Activated CD4-positive, alpha-beta T cell treated with anti-CD3 and anti-CD28 coated beads, Interleukin-2, Interleukin-6, amounts not matched to agents 100 ng/mL and 50 ng/mL, durations not matched to agents 16 hours and 8 hours (primary cell): ENCODE results near the gene CENPS.
"Not testable (repeated sequence)": the region's sequence is repeated elsewhere in the genome, so short reads cannot be mapped to it uniquely, and the experiment has no call there.

Source experiments
- DNase-seq: peaks from one replicate; pipeline ENCODE4 v3.0.0-alpha.2; 2020

CENPS gene

DNA sequence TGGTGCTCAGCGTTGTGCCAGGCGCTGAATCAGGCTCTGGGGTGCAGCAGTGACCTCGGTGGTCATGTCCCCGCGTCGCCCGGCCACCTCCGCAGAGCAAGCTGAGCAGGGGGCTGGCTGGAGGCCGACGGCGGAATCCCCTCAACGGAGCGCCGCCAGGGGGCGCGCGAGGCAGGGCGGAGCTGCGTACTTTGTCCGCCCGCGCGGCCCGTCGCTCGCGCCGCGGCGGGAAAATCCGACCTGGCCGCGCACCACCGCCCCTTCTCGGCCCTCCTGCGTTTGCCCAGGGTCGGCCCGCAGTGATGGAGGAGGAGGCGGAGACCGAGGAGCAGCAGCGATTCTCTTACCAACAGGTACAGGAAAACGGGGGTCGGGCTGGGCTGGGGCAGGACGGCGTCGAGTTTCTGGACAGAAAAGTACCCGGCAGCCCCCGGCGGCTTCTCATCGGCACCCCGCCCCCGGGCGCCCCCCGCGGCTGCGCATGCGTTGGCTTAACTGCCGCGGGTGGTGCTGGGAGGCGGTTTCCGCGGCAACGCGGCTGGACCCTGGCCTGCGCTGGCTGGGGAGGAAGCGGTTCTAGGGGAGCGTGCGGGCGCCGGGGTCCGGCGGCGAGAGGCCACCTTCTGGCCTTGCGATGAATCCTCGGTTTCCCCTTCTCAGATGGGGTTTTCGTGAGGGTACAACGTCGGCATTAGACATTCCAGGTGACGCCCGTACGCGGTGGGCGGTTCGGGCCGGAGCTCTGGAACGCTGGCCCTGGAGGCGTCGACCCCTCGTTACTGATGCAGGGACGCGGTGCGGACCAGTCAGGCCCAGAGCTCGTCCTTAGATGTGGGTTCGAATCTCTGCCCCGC, at the start of gene CENPS:
Gene CENPS, plus strand, starts transcription at position 218 of the 854 bp plus-strand sequence. Its CDS starts 85 bp downstream, at position 303.
- peak; percentile 95 for DNase-seq

DNA sequence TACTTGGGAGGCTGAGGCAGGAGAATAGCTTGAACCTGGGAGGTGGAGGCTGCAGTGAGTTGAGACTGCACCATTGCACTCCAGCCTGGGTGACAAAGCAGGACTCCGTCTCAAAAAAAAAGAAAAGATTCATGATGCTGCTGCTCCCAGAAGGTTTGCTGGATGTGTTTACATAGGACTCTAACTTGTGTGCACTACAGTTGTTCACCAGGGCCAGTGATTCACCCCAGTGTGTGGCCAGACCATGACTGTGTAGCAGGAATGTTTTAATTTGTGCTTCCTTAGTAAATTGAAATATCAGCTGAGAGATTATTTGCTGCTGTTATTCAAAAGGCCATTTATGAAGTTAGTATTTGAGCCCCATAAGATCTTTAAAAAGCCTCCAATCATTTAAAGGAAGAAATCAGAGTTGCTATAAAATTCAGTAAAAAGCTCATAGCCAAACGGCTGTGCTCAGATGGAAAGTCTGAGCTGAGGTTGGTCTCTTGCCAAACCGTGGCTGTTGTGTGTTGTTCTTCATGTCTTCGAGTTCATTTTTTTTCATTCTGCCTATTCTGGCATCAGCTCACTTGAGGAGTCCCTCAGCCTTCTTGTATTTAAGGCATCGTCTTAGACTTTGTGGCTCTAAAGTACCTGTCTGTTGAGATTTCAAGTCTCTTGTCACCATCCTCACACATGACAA, 49.5 kb upstream of the CENPS start:
- no peak for DNase-seq

DNA sequence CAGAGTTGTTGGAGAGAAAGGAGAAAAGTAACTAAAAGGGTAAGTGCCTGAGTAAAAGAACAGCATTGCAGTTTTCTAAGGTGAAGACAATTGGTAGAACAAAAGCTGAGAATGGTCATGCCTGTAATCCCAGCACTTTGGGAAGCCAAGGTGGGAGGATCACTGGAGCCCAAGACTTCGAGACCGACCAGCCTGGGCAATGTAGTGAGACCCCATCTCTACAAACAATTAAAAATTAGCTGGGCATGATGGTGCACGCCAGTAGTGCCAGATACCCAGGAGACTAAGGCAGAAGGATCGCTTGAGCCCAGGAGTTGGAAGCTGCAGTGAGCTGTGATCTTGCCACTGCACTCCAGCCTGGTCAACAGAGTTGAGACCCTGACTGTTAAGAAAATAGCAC, 46.6 kb upstream of the CENPS start:
- no peak for DNase-seq

DNA sequence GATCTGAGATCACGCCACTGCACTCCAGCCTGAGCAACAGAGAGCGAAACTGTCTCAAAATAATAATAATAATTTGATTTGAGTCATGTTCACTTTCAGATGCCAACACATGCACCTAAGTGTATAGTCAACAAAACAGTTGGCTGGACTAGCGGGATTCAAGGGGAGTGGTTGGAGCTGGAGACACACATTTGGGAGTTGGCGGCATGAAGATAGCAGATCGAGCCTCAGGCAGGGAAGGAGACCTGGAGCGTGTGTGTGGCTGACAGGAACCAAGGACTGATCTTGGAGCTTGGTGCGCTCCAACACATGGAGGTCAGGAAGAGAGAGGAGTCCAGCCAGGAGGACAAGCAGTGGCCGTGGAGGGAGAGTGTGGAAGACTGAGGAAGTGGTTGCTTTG, 46.0 kb upstream of the CENPS start:
- DNase-seq: no peak

DNA sequence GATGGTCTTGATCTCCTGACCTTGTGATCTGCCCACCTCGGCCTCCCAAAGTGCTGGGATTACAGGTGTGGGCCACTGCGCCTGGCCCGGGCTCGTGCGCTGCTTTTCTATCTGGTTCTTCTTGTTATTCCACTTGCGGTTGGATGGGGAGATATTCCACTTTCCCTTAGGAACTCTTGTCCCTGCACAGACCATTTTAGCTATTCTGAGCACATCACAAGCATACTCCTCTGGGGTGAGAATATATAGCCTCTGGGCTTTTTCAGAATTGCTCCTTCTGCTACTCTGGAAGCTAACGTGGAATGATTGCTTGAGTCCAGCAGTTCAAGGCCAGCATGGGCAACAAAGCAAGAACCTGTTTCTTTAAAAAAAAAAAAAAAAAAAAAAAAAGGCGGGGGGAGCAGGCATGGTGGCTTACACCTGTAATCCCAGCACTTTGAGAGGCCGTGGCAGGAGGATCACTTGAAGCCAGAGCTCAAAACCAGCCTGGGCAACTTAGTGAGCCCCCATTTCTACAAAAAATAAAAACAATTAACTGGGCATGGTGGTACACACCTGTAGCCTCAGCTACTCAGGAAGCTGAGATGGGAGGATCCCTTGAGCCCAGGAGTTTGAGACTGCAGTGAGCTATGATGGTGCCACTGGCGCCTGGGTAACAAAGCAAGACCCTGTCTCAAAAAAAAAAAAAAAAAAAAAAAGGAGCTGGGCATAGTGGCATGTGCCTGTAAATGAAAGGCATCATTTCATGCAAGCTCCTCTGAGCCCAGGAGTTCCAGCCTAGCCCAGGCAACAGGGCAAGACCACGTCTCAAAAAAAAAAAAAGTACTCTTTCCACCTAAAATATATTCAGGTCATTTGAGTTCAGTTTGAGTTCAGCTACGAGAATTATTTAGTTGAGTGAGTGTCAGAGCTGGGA, 43.2 kb upstream of the CENPS start:
- no peak for DNase-seq

DNA sequence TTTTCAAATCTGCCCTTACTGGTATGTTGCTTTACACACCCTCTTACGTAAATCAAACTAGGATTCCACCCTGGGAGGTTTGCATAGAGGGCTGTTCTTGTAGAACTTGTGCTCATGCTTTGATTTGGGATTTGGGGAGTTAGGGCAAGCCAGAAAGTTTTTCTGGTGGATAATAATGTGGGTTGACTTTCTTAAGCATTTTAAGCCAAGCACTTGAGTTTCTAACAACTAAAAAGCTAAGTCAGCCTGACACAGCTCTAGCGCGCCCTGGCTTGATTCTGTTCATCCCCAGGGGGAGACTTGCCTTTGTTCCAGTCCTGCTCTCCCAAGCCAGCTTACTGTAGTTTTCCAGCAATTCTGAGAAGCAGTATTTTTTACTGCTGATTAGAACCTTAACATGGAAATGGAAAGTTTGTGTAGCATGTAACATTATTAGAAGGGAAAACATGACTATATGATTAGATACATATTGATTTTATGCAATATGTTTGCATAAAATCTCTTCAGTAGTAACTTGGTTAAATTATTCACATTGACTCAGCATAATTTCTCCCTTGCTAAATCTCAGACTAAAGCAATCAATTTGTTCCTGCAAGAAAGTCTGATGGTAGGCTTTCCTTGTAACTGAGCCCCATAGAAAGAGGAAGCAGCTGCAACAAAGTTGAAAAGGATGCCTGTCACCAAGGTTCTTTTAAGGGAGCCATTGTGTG, 42.4 kb upstream of the CENPS start:
- no peak for DNase-seq

DNA sequence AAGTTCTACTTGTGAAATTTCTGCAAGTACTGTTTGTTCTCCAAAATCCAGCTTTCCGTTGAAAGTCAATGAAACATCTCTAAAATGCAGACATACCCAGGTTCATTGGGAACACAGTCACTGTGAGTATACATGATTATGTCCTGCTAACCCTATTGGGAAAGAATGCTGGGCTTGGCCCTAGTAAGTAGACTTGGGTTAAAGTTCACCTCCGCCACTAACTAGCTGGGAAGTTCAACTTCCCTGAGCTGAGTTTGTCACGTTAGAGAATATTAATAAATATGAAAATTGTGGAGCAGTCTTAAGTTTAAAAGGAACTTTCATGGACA, 41.9 kb upstream of the CENPS start:
- DNase-seq: no peak

DNA sequence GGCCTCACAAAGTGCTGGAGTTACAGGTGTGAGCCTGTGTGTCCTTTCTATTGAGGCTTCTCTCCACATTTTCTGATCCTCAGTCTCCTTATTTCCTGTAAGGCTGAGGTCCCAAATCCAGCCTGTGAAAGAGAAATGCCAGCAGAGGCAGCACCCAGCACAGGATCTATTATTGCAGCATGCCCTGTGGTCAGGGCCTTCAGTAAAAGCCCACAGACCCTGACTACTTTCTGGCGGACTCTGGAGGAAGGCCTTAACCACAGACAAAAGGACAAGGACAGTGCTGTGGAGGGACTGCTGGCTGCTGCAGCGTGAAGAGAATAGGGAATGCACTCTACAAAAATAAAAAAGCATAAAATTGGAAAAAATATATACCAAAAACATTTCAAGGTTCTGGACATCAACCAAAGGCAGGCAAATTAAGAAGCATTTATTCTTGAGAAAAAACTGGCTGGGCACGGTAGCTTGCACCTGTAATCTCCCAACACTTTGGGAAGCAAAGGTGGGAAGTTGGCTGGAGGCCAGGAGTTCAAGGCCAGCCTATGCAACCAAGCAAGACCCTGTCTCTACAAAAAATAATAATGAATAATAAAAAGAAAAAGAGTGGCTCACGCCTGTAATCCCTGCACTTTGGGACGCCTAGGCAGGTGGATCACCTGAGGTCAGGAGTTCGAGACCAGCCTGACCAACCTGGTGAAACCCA, 40.8 kb upstream of the CENPS start:
- no peak for DNase-seq

DNA sequence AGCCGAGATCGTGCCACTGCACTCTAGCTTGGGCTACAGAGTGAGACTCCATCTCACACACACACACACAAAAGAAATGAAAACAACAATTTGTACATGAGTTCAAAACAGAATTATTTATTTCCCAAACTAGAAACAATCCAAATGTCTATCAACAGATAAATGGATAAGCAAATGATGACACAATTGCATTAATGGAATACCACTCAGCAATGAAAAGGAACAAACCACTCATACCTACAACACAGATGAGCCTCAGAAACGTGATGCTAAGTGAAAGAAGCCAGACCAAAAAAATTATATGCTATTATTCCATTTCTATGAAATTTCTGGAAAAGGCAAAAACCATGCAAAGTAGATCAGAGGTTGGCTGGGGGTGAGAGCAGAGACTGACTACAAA, 33.4 kb upstream of the CENPS start:
- no peak for DNase-seq

DNA sequence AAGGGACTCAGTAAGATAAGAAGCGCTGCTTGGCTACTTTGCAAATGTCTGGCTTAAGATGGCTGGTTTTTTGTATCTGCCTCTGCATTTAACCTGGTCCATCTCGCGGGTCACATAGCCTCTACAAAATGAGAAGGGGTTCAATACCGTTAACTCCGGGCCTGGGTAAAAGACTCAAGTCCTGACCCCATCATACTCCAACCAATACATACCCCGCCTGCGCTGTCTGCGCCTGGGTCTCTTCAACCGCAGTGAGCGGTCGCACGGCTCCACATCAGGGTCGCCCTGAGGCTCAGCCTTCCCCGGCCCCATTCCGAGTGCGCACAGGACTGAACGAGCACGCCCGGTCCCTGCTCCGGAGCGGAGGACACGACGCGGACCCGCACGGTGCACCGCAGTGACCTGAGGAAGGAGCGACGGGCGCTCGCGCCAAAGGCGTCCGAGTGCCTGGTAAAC, 31.9 kb upstream of the CENPS start:
- DNase-seq: no peak

DNA sequence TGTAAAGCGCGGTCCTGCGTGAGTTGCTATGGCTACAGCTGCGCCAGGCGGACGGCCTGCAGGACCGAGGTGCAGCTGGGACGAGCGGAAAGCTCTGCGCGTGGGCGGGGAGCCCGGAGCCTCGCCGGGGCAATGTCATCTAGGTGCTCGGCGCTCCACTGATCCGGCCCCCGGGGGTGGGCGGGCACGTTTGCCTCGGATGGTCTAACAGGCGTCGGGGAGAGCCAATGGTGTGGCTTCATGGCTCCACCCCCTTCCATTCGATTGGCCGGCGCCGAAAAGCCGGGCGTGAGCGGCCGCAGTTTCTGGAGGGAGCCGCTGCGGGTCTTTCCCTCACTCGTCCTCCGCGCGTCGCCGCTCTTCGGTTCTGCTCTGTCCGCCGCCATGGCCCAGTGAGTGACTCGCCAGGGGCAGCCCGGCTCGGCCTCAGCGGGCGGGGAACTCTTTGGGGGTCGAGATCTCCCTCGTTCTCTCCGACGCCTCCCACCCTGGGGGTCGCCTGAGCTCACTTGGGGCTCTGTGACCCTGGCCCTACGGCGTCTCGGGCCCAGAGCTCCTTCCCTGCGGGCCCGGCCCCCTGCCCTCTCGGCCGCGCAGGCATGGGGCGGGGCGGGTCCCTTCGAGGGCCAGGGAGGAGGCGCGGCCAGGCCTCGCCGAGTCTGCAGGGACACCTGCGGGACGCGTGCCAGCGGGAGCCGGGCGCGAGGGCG, 31.3 kb upstream of the CENPS start, which contains the start of gene PGD:
Gene PGD, plus strand, starts transcription at position 331 of the 710 bp plus-strand sequence. Its CDS starts 54 bp downstream, at position 385.
- peak; percentile 99 for DNase-seq

DNA sequence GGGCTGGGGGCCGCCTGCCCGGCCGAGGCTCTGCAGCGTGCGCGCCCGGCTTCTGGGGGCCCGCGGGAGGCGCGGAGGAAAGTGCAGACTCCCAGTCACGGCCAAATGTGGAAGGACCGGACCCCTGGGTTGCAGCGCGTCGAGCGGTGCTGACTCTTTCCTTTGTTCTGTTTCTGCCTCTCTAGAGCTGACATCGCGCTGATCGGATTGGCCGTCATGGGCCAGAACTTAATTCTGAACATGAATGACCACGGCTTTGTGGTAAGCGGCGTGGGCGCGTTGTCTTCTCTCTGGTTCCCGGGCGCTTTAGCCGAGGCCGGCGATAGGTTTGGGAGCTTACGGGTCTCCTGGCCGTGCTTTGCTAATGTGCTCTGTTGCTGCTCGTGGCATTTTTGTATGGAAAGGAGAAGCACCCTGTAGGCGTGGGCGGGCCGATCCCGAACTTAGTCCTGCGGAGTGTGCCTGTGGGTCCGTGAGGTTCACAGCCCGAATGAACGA, 30.7 kb upstream of the CENPS start:
- no peak for DNase-seq

DNA sequence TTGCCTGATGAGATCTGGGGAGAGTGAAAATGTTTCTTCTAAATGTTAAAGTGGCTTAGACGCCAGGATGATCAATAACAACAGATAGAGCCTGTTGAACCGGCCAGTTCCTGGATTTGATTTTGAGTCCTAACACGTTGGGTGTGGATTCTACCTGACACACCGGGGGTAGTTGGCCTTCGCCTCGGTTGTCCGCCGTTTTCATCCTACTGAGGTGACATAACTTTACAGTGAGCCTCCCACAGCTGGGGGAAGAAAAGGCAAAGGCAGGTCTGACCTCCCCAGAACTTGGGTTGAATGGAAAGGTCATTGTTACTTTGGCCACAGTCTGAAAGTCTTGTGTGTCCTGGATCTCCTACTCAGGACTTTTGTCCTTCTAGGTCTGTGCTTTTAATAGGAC, 30.2 kb upstream of the CENPS start:
- DNase-seq: no peak

DNA sequence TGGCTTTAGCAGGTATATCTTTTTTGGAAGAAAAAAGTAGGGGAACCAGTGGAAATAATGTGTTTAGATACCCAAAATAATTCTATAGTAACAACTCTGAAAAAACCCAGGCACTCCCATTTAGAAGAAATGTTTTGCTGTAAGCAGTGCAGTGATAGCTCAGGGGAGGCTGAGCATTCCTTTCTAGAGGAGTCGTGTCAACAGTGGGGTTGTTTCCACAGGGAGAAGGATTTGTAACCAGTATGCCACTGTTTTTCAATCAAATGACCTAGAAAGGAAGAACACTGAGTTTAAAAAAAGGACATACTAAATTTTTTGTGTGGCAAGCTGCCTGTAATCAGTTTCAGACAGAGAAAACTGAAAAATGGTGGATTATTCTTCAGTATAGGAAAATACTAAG, 29.0 kb upstream of the CENPS start:
- no peak for DNase-seq

DNA sequence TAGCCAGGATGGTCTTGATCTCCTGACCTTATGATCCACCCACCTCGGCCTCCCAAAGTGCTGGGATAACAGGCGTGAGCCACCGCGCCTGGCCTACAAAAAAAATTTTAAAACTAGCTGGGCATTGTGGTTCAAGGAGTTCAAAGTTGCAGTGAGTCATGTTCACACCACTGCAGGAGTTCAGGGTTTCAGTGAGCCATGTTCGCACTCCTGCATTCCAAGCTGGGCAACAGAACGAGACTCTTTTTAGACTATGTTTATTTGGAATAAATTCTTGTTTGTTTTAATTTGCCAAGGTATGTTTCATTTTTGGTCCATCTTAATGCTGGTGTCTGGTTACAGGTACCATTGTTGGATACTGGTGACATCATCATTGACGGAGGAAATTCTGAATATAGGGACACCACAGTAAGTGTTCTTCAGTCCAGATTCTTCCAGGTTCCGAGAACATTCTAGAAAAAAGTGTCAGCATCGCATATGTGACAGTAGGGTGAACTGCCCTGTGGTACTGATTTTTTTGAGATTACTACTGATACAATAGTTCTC, 27.4 kb upstream of the CENPS start:
- peak; percentile 11 for DNase-seq

DNA sequence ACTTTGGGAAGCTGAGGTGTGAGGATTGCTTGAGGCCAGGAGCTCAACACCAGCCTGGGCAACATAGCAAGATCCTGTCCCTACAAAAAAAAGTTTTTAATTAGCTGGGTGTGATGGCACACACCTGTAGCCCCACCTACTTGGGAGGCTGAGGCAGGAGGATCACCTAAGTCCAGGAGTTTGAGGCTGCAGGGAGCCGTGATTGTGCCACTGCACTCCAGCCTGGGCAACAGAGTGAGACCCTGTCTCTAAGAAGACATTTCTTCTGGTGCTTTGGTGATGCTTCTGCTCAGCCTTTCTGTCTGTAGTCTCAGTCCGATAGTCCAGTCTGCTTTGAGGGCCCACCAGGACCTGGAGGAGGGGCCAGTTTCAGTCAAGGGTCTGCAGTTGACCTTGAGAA, 23.0 kb upstream of the CENPS start:
- no peak for DNase-seq

DNA sequence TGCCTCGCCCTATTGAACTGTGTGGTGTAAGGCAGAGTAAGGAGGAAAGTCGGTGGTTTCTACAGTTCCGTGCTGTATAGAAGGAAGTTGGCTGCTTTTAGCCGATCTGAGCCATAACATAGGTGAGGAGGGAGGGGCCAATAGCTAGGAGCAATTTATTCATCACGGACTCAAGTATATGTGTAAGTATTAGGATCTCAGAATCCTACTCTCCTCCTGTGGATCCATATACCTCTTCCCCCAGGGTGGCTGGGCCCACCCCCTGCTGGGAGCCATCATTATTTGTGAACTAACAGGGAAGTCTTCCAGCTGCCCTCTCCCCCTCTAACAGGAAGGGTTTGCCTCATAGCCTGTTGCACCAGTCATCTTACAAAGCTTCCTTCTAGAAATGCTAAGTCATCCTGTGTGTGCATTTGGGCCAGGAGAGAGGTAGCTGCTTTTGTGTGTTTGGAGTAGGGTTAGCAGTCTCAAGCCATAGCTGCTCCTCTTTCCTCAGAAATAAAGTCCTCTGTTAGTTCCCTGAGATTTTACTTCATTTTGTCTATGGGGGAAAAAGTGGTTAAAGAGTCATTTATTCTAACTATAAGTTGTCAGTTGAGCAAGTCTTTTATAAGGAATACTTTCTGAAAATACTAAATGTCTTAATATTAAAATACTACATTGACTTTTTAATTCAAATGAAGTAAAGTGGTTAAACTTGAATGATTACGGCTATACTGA, 14.9 kb upstream of the CENPS start:
- DNase-seq: peak; percentile 49

DNA sequence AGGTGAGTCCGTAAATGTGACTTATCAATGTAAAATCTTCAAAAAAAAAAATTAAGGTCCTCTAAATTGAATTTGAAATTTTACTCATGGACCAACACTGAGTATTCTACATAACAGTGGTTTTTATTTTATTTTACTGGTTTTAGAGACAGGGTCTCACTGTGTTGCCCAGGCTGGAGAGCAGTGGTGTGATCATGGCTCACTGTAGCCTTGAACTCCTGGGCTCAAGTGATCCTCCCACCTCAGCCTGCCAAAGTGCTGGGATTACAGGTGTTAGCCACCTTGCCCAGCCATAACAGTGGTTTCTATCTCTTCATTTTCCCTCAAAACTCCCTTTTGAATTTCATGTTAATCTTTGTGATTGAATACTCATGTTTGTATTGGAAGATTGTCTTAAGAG, 14.3 kb upstream of the CENPS start:
- not testable (repeated sequence) for DNase-seq

DNA sequence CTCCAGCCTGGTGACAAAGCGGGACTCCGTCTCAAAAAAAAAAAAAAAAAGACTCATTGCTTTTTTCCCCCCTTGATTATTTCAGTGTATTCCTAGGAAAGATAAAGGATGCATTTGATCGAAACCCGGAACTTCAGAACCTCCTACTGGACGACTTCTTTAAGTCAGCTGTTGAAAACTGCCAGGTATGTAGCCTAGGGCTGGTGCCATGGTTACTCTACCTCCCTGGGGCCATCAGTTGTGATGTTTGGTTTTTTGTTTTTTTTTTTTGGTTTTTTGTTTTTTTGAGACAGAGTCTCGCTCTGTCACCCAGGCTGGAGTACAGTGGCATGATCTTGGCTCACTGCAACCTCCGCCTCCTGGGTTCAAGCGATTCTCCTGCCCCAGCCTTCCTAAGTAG, 11.5 kb upstream of the CENPS start:
- DNase-seq: not testable (repeated sequence)

DNA sequence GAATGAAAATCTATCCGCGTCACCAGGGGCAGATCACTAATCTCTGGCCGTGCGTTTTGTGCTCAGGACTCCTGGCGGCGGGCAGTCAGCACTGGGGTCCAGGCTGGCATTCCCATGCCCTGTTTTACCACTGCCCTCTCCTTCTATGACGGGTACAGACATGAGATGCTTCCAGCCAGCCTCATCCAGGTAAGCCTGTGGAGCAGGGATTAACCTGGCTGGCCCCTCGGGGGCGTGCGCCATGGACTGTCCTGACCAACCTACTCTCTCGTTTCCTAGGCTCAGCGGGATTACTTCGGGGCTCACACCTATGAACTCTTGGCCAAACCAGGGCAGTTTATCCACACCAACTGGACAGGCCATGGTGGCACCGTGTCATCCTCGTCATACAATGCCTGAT, 10.9 kb upstream of the CENPS start:
- no peak for DNase-seq
